ENCODE results near the gene PPP1R15B. TPM values are rescaled to one million over a fixed set of nuclear protein-coding genes. Genes with fewer than 3 reads are reported as not detected.

The PPP1R15B gene
- total and polyA plus RNA-seq, 7 experiments from 2014 or later = 14.1 to 175 (median 72.8) TPM

GRCh38 chr1:204450461-204451257 is 39.0 kb upstream of the PPP1R15B start:
- H3K4me1 ChIP-seq (ENCODE audit: control insufficient read depth in 2 of 2, insufficient read depth in 2 of 2, low read length in 2 of 2) = peaks cover 14 to 18% of the 10 kb centered on the region in 2 donors
- ChIA-PET POLR2A (interaction anchor here (0.5 to 1.7 kb wide), 7 partner anchors 16 to 92 kb away, joined by 3 to 7 read pairs (median 4); partner anchors contain the start of gene PIK3C2B), CTCF (interaction anchor here (0.8 to 22.5 kb wide), 2 partner anchors 49 to 60 kb away, joined by 3 to 434 read pairs; partner anchors contain the start of gene PIK3C2B)
- H3K4me3 Mint-ChIP-seq = no peak overlapping the region
- peaks cover 4 to 34% (median 19%) of the 10 kb centered on the region in 5 donors for H3K36me3 Mint-ChIP-seq
- peaks cover 0 to 66% (median 5%) of the 10 kb centered on the region in 3 experiments for H3K36me3 ChIP-seq (ENCODE audit: control insufficient read depth in 2 of 3, insufficient read depth in 3 of 3, low read length in 3 of 3)
- H3K27ac Mint-ChIP-seq = peak overlapping the region; percentile 38 to 91 (median 74)
- ATAC-seq = no peak
- DNase-seq = no peak
- H3K27me3 Mint-ChIP-seq = no peaks in the 10 kb centered on the region
- H3K27ac ChIP-seq (ENCODE audit: low read depth, low read length) = peak overlapping the region; percentile 52
- no peaks in the 10 kb centered on the region for H3K27me3 ChIP-seq (ENCODE audit: control insufficient read depth in 2 of 2, insufficient read depth in 2 of 2, low read length in 2 of 2)
- no peaks in the 10 kb centered on the region for H3K9me3 Mint-ChIP-seq
- no peaks in the 10 kb centered on the region for H3K9me3 ChIP-seq (ENCODE audit: control insufficient read depth in 2 of 3, low read length in 3 of 3)
- H3K4me3 ChIP-seq (ENCODE audit: low read length) = no peak overlapping the region
- intact Hi-C loops (cut with micrococcal nuclease) = no loop called here
- peaks cover 10 to 38% (median 32%) of the 10 kb centered on the region in 7 donors for H3K4me1 Mint-ChIP-seq

DNA sequence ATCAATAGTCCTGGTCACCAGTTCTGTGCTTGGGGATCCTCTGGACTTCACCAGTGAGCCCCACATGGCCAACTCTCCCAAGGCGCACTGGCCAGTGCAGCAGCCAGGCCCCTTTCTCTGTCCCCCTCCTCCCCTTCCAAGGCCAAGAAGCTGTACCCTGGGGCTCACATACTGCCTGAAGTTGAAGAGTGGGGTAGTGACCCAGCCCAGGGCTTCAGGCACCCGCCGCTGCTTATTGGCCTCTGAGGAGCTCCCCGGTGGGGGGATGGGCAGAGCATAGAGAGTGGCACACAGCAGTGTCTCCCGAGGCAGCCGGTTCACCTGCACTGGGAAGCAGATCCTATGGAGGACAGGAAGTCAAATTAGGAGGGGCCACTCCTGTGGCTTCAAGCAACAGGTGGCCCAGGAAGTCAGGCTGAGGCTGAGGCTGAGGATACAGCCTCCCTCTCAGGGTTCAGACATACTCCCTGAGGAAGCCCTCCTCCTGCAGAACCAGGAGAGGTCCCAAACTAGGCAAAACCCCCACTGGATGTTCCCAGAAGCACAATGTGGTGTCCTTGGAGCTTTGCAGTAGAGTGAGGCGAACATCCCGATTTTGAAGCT is 38.2 kb upstream of the PPP1R15B start:
- ChIA-PET CTCF (interaction anchor here (0.6 to 22.5 kb wide), 2 partner anchors 50 to 706 kb away, joined by 4 to 434 read pairs; partner anchors contain the start of gene PIK3C2B), POLR2A (interaction anchor here (0.7 to 1.6 kb wide), 3 partner anchors 45 to 53 kb away, joined by 3 to 4 read pairs (median 3); partner anchors contain the start of gene PIK3C2B)
- Mint-ChIP-seq H3K27me3 (no peaks in the 10 kb centered on the region), H3K4me3 (peak overlapping the region in 1 of 10 donors; percentile 51), H3K36me3 (peaks cover 4 to 33% (median 20%) of the 10 kb centered on the region in 5 donors), H3K4me1 (peaks cover 10 to 38% (median 32%) of the 10 kb centered on the region in 7 donors), H3K9me3 (no peaks in the 10 kb centered on the region), H3K27ac (peak overlapping the region in 7 of 9 donors; percentile 33 to 91 (median 74))
- Histone ChIP-seq H3K27me3 (ENCODE audit: control insufficient read depth in 2 of 2, insufficient read depth in 2 of 2, low read length in 2 of 2) (no peaks in the 10 kb centered on the region), H3K4me3 (ENCODE audit: low read length) (no peak overlapping the region), H3K27ac (ENCODE audit: low read depth, low read length) (no peak overlapping the region), H3K4me1 (ENCODE audit: control insufficient read depth in 2 of 2, insufficient read depth in 2 of 2, low read length in 2 of 2) (peaks cover 14 to 18% of the 10 kb centered on the region in 2 donors), H3K9me3 (ENCODE audit: control insufficient read depth in 2 of 3, low read length in 3 of 3) (no peaks in the 10 kb centered on the region), H3K36me3 (ENCODE audit: control insufficient read depth in 2 of 3, insufficient read depth in 3 of 3, low read length in 3 of 3) (peaks cover 6 to 64% (median 6%) of the 10 kb centered on the region in 3 experiments)
- no peak for DNase-seq
- intact Hi-C loops (cut with micrococcal nuclease) = loop anchor here in 1 of 2 donors (5.0 kb wide), 1 partner anchor 313 kb away; no protein-coding TSS in a partner anchor
- no peak for ATAC-seq

GRCh38 chr1:204448991-204449677 is 37.5 kb upstream of the PPP1R15B start:
- H3K27ac ChIP-seq (ENCODE audit: low read depth, low read length) = no peak overlapping the region
- H3K36me3 ChIP-seq (ENCODE audit: control insufficient read depth in 2 of 3, insufficient read depth in 3 of 3, low read length in 3 of 3) = peaks cover 6 to 67% (median 6%) of the 10 kb centered on the region in 3 experiments
- H3K4me3 ChIP-seq (ENCODE audit: low read length) = no peak overlapping the region
- H3K9me3 Mint-ChIP-seq = no peaks in the 10 kb centered on the region
- ATAC-seq (no peak), DNase-seq (no peak)
- peaks cover 10 to 40% (median 29%) of the 10 kb centered on the region in 7 donors for H3K4me1 Mint-ChIP-seq
- H3K27me3 Mint-ChIP-seq = no peaks in the 10 kb centered on the region
- H3K9me3 ChIP-seq (ENCODE audit: control insufficient read depth in 2 of 3, low read length in 3 of 3) = no peaks in the 10 kb centered on the region
- CTCF ChIA-PET = interaction anchor here (0.7 to 22.5 kb wide), 5 partner anchors 9 to 359 kb away, joined by 5 to 434 read pairs (median 8); partner anchors contain the start of gene PIK3C2B
- peaks cover 4 to 35% (median 16%) of the 10 kb centered on the region in 5 donors for H3K36me3 Mint-ChIP-seq
- POLR2A ChIA-PET = interaction anchor here (0.7 to 1.6 kb wide), 6 partner anchors 9 to 54 kb away, joined by 3 to 4 read pairs (median 3); partner anchors contain the start of gene PIK3C2B
- intact Hi-C loops (cut with micrococcal nuclease) = loop anchor here in 1 of 2 donors (5.0 kb wide), 1 partner anchor 313 kb away; no protein-coding TSS in a partner anchor
- peaks cover 14 to 18% of the 10 kb centered on the region in 2 donors for H3K4me1 ChIP-seq (ENCODE audit: control insufficient read depth in 2 of 2, insufficient read depth in 2 of 2, low read length in 2 of 2)
- peak overlapping the region; percentile 18 to 73 (median 65) for H3K27ac Mint-ChIP-seq
- no peak overlapping the region for H3K4me3 Mint-ChIP-seq
- H3K27me3 ChIP-seq (ENCODE audit: control insufficient read depth in 2 of 2, insufficient read depth in 2 of 2, low read length in 2 of 2) = no peaks in the 10 kb centered on the region

- POLR2A ChIA-PET = interaction anchor here (1.0 to 1.4 kb wide), 5 partner anchors 8 to 55 kb away, joined by 3 to 4 read pairs (median 3); no protein-coding TSS in a partner anchor
These were observed 36.8 kb upstream of the PPP1R15B start for GRCh38 chr1:204448344-204448964.

GRCh38 chr1:204447736-204448135 is 36.1 kb upstream of the PPP1R15B start:
- H3K27me3 Mint-ChIP-seq = no peaks in the 10 kb centered on the region
- Histone ChIP-seq H3K27ac (ENCODE audit: low read depth, low read length) (no peak overlapping the region), H3K4me3 (ENCODE audit: low read length) (no peak overlapping the region), H3K27me3 (ENCODE audit: control insufficient read depth in 2 of 2, insufficient read depth in 2 of 2, low read length in 2 of 2) (no peaks in the 10 kb centered on the region), H3K9me3 (ENCODE audit: control insufficient read depth in 2 of 3, low read length in 3 of 3) (no peaks in the 10 kb centered on the region), H3K36me3 (ENCODE audit: control insufficient read depth in 2 of 3, insufficient read depth in 3 of 3, low read length in 3 of 3) (peaks cover 6 to 81% (median 16%) of the 10 kb centered on the region in 3 experiments), H3K4me1 (ENCODE audit: control insufficient read depth in 2 of 2, insufficient read depth in 2 of 2, low read length in 2 of 2) (peaks cover 5 to 11% of the 10 kb centered on the region in 2 donors)
- DNase-seq = no peak
- intact Hi-C loops (cut with micrococcal nuclease) = loop anchor here (2.0 to 5.0 kb wide), 3 partner anchors 13 to 315 kb away; partner anchors contain the start of gene PIK3C2B (in 2 of the 2)
- peaks cover 0 to 43% (median 17%) of the 10 kb centered on the region in 5 donors for H3K36me3 Mint-ChIP-seq
- H3K27ac Mint-ChIP-seq = peak overlapping the region in 8 of 9 donors; percentile 10 to 73 (median 52)
- ATAC-seq = no peak
- ChIA-PET POLR2A (interaction anchor here (1.2 to 2.5 kb wide), 5 partner anchors 10 to 55 kb away, joined by 3 to 21 read pairs (median 3); partner anchors contain the start of gene PIK3C2B), CTCF (interaction anchor here (0.9 to 22.5 kb wide), 9 partner anchors 10 to 109 kb away, joined by 3 to 434 read pairs (median 10); partner anchors contain the start of genes MDM4 and PIK3C2B)
- peaks cover 3 to 38% (median 17%) of the 10 kb centered on the region in 7 donors for H3K4me1 Mint-ChIP-seq
- no peak overlapping the region for H3K4me3 Mint-ChIP-seq
- no peaks in the 10 kb centered on the region for H3K9me3 Mint-ChIP-seq

More at GRCh38 chr1:204448344-204448964, 36.8 kb upstream of the PPP1R15B start:
- peak overlapping the region; percentile 2 to 77 (median 65) for H3K27ac Mint-ChIP-seq
- peaks cover 6 to 74% (median 9%) of the 10 kb centered on the region in 3 experiments for H3K36me3 ChIP-seq (ENCODE audit: control insufficient read depth in 2 of 3, insufficient read depth in 3 of 3, low read length in 3 of 3)
- H3K4me1 Mint-ChIP-seq = peaks cover 9 to 45% (median 24%) of the 10 kb centered on the region in 7 donors
- DNase-seq (no peak), ATAC-seq (no peak)
- H3K36me3 Mint-ChIP-seq = peaks cover 3 to 41% (median 19%) of the 10 kb centered on the region in 5 donors
- H3K27me3 Mint-ChIP-seq = no peaks in the 10 kb centered on the region
- intact Hi-C loops (cut with micrococcal nuclease) = loop anchor here in 1 of 2 donors (5.0 kb wide), 1 partner anchor 314 kb away; no protein-coding TSS in a partner anchor
- H3K27ac ChIP-seq (ENCODE audit: low read depth, low read length) = no peak overlapping the region
- H3K4me3 Mint-ChIP-seq = no peak overlapping the region
- no peaks in the 10 kb centered on the region for H3K9me3 ChIP-seq (ENCODE audit: control insufficient read depth in 2 of 3, low read length in 3 of 3)
- H3K4me1 ChIP-seq (ENCODE audit: control insufficient read depth in 2 of 2, insufficient read depth in 2 of 2, low read length in 2 of 2) = peaks cover 10 to 18% of the 10 kb centered on the region in 2 donors
- CTCF ChIA-PET = interaction anchor here (0.7 to 22.5 kb wide), 7 partner anchors 9 to 359 kb away, joined by 5 to 434 read pairs (median 10); partner anchors contain the start of genes MDM4 and PIK3C2B
- H3K9me3 Mint-ChIP-seq = no peaks in the 10 kb centered on the region
- H3K27me3 ChIP-seq (ENCODE audit: control insufficient read depth in 2 of 2, insufficient read depth in 2 of 2, low read length in 2 of 2) = no peaks in the 10 kb centered on the region
- H3K4me3 ChIP-seq (ENCODE audit: low read length) = no peak overlapping the region

Measured in naive thymus-derived CD4-positive, alpha-beta T cell (primary cell).